ENCODE measurements around the gene TEX50.
"Not testable (repeated sequence)": the region's sequence is repeated elsewhere in the genome, so short reads cannot be mapped to it uniquely, and the experiment has no call there.

Gene TEX50

DNA sequence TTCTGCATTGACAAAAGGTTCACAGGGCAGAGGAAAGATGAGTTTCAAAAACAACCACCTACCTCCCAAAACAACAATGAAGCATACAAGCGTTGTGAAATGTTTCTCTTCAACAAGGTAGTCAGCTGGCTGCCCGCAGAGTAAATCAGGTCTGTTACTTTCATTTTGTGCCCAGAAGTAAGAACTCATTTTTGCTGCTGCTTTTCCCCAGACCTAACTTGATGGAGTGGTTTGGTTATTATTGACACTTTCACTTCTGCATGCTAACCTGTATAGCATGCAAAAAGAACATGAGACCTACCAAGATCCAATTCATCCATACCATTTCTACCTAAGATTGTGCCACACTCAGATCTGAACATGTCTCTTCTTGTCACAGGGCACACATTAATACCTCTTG lies 33.5 kb upstream of the TEX50 start:
- no peaks in the 10 kb centered on the region for H3F3A ChIP-seq (ENCODE audit: control insufficient read depth, insufficient read depth)
- no peaks in the 10 kb centered on the region for H3K36me3 ChIP-seq (ENCODE audit: control insufficient read depth, low read length)
- TF ChIP-seq, protein P1, sequence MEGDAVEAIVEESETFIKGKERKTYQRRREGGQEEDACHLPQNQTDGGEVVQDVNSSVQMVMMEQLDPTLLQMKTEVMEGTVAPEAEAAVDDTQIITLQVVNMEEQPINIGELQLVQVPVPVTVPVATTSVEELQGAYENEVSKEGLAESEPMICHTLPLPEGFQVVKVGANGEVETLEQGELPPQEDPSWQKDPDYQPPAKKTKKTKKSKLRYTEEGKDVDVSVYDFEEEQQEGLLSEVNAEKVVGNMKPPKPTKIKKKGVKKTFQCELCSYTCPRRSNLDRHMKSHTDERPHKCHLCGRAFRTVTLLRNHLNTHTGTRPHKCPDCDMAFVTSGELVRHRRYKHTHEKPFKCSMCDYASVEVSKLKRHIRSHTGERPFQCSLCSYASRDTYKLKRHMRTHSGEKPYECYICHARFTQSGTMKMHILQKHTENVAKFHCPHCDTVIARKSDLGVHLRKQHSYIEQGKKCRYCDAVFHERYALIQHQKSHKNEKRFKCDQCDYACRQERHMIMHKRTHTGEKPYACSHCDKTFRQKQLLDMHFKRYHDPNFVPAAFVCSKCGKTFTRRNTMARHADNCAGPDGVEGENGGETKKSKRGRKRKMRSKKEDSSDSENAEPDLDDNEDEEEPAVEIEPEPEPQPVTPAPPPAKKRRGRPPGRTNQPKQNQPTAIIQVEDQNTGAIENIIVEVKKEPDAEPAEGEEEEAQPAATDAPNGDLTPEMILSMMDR (IDR thresholded peaks at IDR 0.05; ENCODE audit: low read depth, low read length, poor library complexity, severe bottlenecking) = no peak
- no peak for TF ChIP-seq EZH2phosphoT487 (IDR thresholded peaks at IDR 0.05; ENCODE audit: borderline replicate concordance, low read length)
- H3K9me3 ChIP-seq (ENCODE audit: control insufficient read depth, insufficient read depth, low read length) = no peaks in the 10 kb centered on the region
- no peaks in the 10 kb centered on the region for H3K79me2 ChIP-seq (ENCODE audit: control insufficient read depth, low read length)
- peak overlapping the region; percentile 22; the same call in 1 of the 2 replicates for H3K4me2 ChIP-seq (ENCODE audit: low read length)
- no peaks in the 10 kb centered on the region for H4K20me1 ChIP-seq (ENCODE audit: control insufficient read depth, insufficient read depth, low read depth, low read length)
- peaks cover 8% of the 10 kb centered on the region; the same call in 1 of the 2 replicates for H3K4me1 ChIP-seq (ENCODE audit: control insufficient read depth, low read length)
- no peaks in the 10 kb centered on the region for H3K27me3 ChIP-seq (ENCODE audit: control insufficient read depth, low read length)
- H3K9me2 ChIP-seq (replicated peaks; ENCODE audit: control insufficient read depth, low read length) = no peaks in the 10 kb centered on the region
- H3K4me3 ChIP-seq (ENCODE audit: low read length) = no peak overlapping the region
- no peak overlapping the region for H3K27ac ChIP-seq (ENCODE audit: low read depth, low read length)

DNA sequence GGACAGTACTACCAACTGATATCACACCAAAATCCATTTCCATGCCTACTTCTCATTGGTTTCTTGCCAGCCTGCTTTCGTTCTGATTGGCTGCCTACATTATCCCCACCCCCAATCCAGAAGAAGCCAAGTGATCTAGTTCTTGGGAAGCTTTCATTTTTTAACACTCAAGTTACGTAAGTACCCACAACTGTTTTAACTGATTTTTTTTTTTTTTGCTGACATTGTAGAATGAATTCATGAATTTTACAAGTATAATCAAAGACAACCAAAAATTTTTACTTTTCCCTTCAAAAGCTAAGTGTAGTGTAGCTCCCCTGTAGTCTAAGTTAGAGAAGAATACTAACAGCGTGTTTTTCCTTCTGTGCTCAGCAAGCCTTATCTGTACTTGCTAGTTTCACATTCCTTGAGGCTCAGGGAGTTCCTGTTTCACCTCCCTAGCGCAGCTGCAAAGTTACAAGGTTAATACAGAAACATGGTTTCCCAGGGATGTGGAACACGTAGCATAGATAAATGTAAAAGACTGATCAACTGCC lies 32.0 kb upstream of the TEX50 start, which contains the start of gene SLC9C2:
Gene SLC9C2, minus strand, starts transcription at position 17 of the 536 bp plus-strand sequence. CDS start 1,296 bp downstream, outside the sequence.
- peaks cover 8% of the 10 kb centered on the region; the same call in 1 of the 2 replicates for H3K4me1 ChIP-seq (ENCODE audit: control insufficient read depth, low read length)

DNA sequence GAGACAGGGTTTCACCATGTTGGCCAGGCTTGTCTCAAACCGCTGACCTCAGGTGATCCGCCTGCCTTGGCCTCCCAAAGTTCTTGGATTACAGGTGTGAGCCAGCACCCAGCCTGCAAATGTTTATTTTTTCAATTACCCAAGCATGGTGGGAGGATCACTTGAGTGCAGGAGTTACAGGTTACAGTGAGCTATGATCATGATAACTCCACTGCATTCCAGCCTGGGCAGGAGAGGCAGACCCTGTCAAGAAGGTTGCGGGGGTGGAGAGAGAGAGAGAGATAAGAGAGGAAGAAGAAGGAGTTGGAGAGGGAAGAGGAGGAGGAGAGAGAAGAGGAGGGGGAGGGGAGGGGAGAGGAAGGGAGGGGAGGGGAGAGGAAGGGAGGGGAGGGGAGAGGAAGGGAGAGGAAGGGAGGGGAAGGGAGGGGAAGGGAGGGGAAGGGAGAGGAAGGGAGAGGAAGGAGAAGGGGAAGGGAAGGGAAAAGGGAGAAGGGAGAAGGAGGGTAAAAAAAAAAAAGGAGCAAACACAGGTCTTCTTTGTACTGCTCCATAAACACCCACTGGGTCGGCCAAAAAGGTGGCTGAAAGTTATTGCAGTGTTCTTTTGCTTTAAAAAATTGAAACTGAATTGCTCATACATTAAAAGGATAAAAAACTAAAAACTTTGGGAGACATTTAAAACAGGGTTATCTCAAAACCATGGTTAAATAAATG lies 26.5 kb upstream of the TEX50 start:
- Histone ChIP-seq H3K79me2 (ENCODE audit: control insufficient read depth, low read length) (no peaks in the 10 kb centered on the region), H3K27me3 (ENCODE audit: control insufficient read depth, low read length) (no peaks in the 10 kb centered on the region), H3F3A (ENCODE audit: control insufficient read depth, insufficient read depth) (no peaks in the 10 kb centered on the region), H3K4me1 (ENCODE audit: control insufficient read depth, low read length) (no peaks in the 10 kb centered on the region), H4K20me1 (ENCODE audit: control insufficient read depth, insufficient read depth, low read depth, low read length) (no peaks in the 10 kb centered on the region), H3K36me3 (ENCODE audit: control insufficient read depth, low read length) (no peaks in the 10 kb centered on the region), H3K27ac (ENCODE audit: low read depth, low read length) (no peak overlapping the region), H3K9me2 (replicated peaks; ENCODE audit: control insufficient read depth, low read length) (no peaks in the 10 kb centered on the region), H3K9me3 (ENCODE audit: control insufficient read depth, insufficient read depth, low read length) (no peaks in the 10 kb centered on the region), H3K4me2 (ENCODE audit: low read length) (no peak overlapping the region), H3K4me3 (ENCODE audit: low read length) (no peak overlapping the region)
- no peak for TF ChIP-seq EZH2phosphoT487 (IDR thresholded peaks at IDR 0.05; ENCODE audit: borderline replicate concordance, low read length)
- TF ChIP-seq, protein P1 (IDR thresholded peaks at IDR 0.05; ENCODE audit: low read depth, low read length, poor library complexity, severe bottlenecking) = no peak

More for the DNA sequence above, 32.0 kb upstream of the TEX50 start, which contains the start of gene SLC9C2:
- Histone ChIP-seq H3K9me3 (ENCODE audit: control insufficient read depth, insufficient read depth, low read length) (no peaks in the 10 kb centered on the region), H3F3A (ENCODE audit: control insufficient read depth, insufficient read depth) (no peaks in the 10 kb centered on the region), H3K9me2 (replicated peaks; ENCODE audit: control insufficient read depth, low read length) (no peaks in the 10 kb centered on the region), H3K4me3 (ENCODE audit: low read length) (no peak within 1 kb of the TSS), H3K79me2 (ENCODE audit: control insufficient read depth, low read length) (no peaks in the 10 kb centered on the region), H4K20me1 (ENCODE audit: control insufficient read depth, insufficient read depth, low read depth, low read length) (no peaks in the 10 kb centered on the region), H3K27ac (ENCODE audit: low read depth, low read length) (no peak within 1 kb of the TSS), H3K4me2 (ENCODE audit: low read length) (no peak within 1 kb of the TSS), H3K27me3 (ENCODE audit: control insufficient read depth, low read length) (no peaks in the 10 kb centered on the region), H3K36me3 (ENCODE audit: control insufficient read depth, low read length) (no peaks in the 10 kb centered on the region)
- TF ChIP-seq, protein P1 (IDR thresholded peaks at IDR 0.05; ENCODE audit: low read depth, low read length, poor library complexity, severe bottlenecking) = no peak
- TF ChIP-seq EZH2phosphoT487 (IDR thresholded peaks at IDR 0.05; ENCODE audit: borderline replicate concordance, low read length) = no peak

- H3K4me2 ChIP-seq (ENCODE audit: low read length); H4K20me1 ChIP-seq (ENCODE audit: control insufficient read depth, insufficient read depth, low read depth, low read length); H3K27me3 ChIP-seq (ENCODE audit: control insufficient read depth, low read length); H3K4me3 ChIP-seq (ENCODE audit: low read length); H3K27ac ChIP-seq (ENCODE audit: low read depth, low read length); H3K9me2 ChIP-seq (replicated peaks; ENCODE audit: control insufficient read depth, low read length); H3K9me3 ChIP-seq (ENCODE audit: control insufficient read depth, insufficient read depth, low read length); H3K36me3 ChIP-seq (ENCODE audit: control insufficient read depth, low read length); H3K4me1 ChIP-seq (ENCODE audit: control insufficient read depth, low read length); H3K79me2 ChIP-seq (ENCODE audit: control insufficient read depth, low read length); H3F3A ChIP-seq (ENCODE audit: control insufficient read depth, insufficient read depth): not testable (repeated sequence)
Measured at GRCh38 chr1:173613086-173613485, 22.1 kb upstream of the TEX50 start.

All from DOHH2 (cell line).